Choroid plexus epithelial cell (primary cell): Measurements from ENCODE around the gene ZNF319.

Experiments used
- DNase-seq: peaks from one replicate; pipeline ENCODE4 v3.0.0-alpha.2; 2010; ENCODE audit warnings: low read depth
- H3K4me3 ChIP-seq: 2 replicates; pipeline ENCODE4 v1.5.1; 2011; ENCODE audit warnings: low read depth, mild to moderate bottlenecking, control low read depth, low read length, moderate library complexity
- TF ChIP-seq, protein P1 (sequence below): conservative IDR thresholded peaks from 2 replicates; pipeline ENCODE4 v1.5.1; 2011; ENCODE audit warnings: low read depth, mild to moderate bottlenecking, control low read depth, inconsistent platforms, low read length, moderate library complexity

Gene ZNF319

DNA sequence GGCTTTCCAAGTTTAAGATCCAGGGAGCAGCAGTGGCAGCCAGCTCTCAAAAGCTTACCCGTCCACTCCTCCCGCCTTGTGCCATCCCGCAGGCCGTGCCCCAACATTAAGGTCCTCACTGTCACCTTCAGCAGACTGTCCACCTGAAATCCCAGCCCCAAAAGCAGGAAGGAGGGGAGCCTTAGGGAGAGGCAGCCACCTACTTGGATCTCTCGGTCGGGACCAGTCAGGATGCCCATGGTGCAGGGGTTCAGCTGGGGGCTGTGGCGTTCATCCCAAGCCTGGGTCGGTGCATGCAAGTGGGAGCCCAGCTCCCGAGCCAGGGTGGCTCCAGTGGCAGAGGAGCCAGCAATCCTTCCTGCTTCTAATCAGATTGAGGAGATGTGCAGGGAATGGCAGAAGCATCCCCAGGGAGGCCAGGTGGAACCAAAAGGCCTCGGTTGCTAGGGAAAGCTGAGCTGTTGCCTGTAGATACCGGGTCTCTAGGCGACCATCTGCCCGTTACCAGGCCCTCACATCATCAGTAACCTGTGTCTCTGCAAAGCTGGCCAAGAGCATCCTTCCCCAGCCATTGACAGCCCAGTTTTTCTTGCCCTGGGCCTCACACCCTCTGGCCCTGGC is 54.2 kb downstream of the ZNF319 start:
- no peak for DNase-seq
- no peak overlapping the region for H3K4me3 ChIP-seq
- TF ChIP-seq, protein P1, sequence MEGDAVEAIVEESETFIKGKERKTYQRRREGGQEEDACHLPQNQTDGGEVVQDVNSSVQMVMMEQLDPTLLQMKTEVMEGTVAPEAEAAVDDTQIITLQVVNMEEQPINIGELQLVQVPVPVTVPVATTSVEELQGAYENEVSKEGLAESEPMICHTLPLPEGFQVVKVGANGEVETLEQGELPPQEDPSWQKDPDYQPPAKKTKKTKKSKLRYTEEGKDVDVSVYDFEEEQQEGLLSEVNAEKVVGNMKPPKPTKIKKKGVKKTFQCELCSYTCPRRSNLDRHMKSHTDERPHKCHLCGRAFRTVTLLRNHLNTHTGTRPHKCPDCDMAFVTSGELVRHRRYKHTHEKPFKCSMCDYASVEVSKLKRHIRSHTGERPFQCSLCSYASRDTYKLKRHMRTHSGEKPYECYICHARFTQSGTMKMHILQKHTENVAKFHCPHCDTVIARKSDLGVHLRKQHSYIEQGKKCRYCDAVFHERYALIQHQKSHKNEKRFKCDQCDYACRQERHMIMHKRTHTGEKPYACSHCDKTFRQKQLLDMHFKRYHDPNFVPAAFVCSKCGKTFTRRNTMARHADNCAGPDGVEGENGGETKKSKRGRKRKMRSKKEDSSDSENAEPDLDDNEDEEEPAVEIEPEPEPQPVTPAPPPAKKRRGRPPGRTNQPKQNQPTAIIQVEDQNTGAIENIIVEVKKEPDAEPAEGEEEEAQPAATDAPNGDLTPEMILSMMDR, result no peak

DNA sequence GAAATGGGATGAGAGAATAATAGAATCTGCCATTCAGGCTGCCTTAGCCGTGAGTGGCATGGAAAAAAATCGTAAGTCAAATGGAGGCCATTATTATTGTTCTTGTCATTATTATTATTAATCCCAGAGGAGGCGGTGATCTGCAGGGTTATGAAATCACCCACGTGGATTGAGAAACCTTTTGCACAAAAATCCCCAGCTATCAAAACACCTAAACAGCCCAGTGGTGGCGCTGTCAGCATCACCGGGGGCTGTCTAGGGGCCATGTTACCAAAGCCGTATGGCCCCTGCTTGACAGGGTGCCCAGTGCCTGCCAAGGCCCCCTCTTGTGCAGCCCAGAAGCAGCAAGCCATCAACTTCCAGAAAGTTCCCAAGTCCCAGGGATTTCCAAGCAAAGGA is 54.7 kb downstream of the ZNF319 start:
- TF ChIP-seq, protein P1, result peak; percentile 62
- H3K4me3 ChIP-seq, result no peak overlapping the region
- DNase-seq, result peak; percentile 48

DNA sequence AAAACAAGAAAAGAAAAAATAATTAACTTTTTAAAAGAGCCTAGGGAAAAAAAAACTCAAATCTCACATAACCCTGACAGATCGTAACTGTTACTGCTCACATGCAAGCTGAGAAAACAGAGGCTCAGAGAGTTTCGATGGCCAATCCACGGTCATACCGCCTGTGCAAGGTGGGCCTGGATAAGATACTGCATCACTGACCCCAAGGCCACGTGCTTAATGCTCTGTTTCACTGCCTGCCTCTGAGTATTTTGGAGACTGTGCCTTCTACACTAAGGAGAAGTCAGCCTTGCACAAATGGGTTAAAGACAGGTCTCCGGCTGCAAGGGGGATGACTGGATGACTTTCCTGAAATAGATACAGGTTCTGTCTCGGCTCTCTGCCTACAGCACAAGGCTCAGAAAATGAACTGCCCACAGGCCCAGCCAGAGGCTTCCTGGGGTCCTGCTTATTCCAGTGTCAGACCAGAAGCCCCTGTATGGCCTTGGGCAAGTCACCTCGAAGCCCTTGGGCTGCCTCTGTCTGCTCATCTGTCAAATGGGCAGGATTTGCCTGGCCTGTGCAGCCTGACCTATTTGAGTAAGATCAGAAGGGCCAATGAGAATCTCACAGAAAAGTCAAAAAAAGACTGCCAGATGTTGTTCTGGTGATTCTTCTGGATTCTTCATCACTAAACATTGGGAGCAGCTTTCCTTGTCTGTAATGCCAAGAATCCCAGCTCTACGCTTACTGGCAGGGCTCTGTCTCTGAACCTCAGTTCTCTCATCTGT is 55.3 kb downstream of the ZNF319 start:
- DNase-seq, result no peak
- no peak overlapping the region for H3K4me3 ChIP-seq
- TF ChIP-seq, protein P1, result no peak
